ENCODE results near the gene UBXN6. TPM values are rescaled to one million over a fixed set of nuclear protein-coding genes. Genes with fewer than 3 reads are reported as not detected.
A peak's percentile ranks its signal among the peaks of the same experiment; 100 is the strongest.

The UBXN6 gene
- polyA plus RNA-seq, 1 donor: 106 TPM

GRCh38 chr19:4409123-4409933 is 48.3 kb downstream of the UBXN6 start:
- DNase-seq (ENCODE audit: low read depth): no peak

GRCh38 chr19:4406626-4407025 is 51.0 kb downstream of the UBXN6 start:
- DNase-seq (ENCODE audit: low read depth): no peak

GRCh38 chr19:4405977-4406376 is 51.6 kb downstream of the UBXN6 start:
- DNase-seq (ENCODE audit: low read depth): no peak

- no peak for DNase-seq (ENCODE audit: low read depth)
Observed at GRCh38 chr19:4403005-4403761, 54.4 kb downstream of the UBXN6 start.

GRCh38 chr19:4402171-4403004 is 55.2 kb downstream of the UBXN6 start, which contains the start of gene CHAF1A:
TSS of gene CHAF1A (plus strand) at chr19:4402640. CDS start at chr19:4402763, 123 bp downstream.
- DNase-seq (ENCODE audit: low read depth): peak; percentile 99

- no peak for DNase-seq (ENCODE audit: low read depth)
Observed at GRCh38 chr19:4401769-4402170, 55.8 kb downstream of the UBXN6 start.

- peak; percentile 65 for DNase-seq (ENCODE audit: low read depth)
Observed at GRCh38 chr19:4400135-4400936, 57.3 kb downstream of the UBXN6 start, which contains the start of gene SH3GL1. TSS of gene SH3GL1 (minus strand) at chr19:4400547. CDS start at chr19:4400368, 179 bp downstream.

- DNase-seq (ENCODE audit: low read depth): no peak
Observed at GRCh38 chr19:4399812-4400134, 57.8 kb downstream of the UBXN6 start.

- DNase-seq (ENCODE audit: low read depth): no peak
Observed at GRCh38 chr19:4396949-4397783, 60.4 kb downstream of the UBXN6 start.

Other genes with a start within 250 kb of the UBXN6 start
- gene EBI3, start 228.3 kb downstream of the UBXN6 start, polyA plus RNA-seq (ENCODE audit: insufficient read length): 0.38 TPM
- 12.9 TPM for gene YJU2, start 210.7 kb downstream of the UBXN6 start, polyA plus RNA-seq (ENCODE audit: insufficient read length)
- 117 TPM for gene SHD, start 178.5 kb downstream of the UBXN6 start, polyA plus RNA-seq (ENCODE audit: insufficient read length)
- gene TMIGD2, start 155.4 kb downstream of the UBXN6 start, polyA plus RNA-seq (ENCODE audit: insufficient read length): 0.46 TPM
- gene FSD1, start 153.2 kb downstream of the UBXN6 start, polyA plus RNA-seq (ENCODE audit: insufficient read length): 2.4 TPM
- gene STAP2, start 119.0 kb downstream of the UBXN6 start, polyA plus RNA-seq (ENCODE audit: insufficient read length): 4.9 TPM
- 15.9 TPM for gene MPND, start 114.2 kb downstream of the UBXN6 start, polyA plus RNA-seq (ENCODE audit: insufficient read length)
- 57.7 TPM for gene SH3GL1, start 57.2 kb downstream of the UBXN6 start, polyA plus RNA-seq (ENCODE audit: insufficient read length)
- gene CHAF1A, start 55.2 kb downstream of the UBXN6 start, polyA plus RNA-seq (ENCODE audit: insufficient read length): 11.1 TPM
- gene HDGFL2, start 14.5 kb upstream of the UBXN6 start, polyA plus RNA-seq (ENCODE audit: insufficient read length): 70.0 TPM
- gene PLIN4, start 60.7 kb upstream of the UBXN6 start, polyA plus RNA-seq (ENCODE audit: insufficient read length): 12.8 TPM
- 2.9 TPM for gene PLIN5, start 77.4 kb upstream of the UBXN6 start, polyA plus RNA-seq (ENCODE audit: insufficient read length)
- gene LRG1, start 82.2 kb upstream of the UBXN6 start, polyA plus RNA-seq (ENCODE audit: insufficient read length): 0.49 TPM
- 44.3 TPM for gene SEMA6B, start 101.9 kb upstream of the UBXN6 start, polyA plus RNA-seq (ENCODE audit: insufficient read length)
- gene TNFAIP8L1, start 181.7 kb upstream of the UBXN6 start, polyA plus RNA-seq (ENCODE audit: insufficient read length): 9.5 TPM
- 55.5 TPM for gene MYDGF, start 212.5 kb upstream of the UBXN6 start, polyA plus RNA-seq (ENCODE audit: insufficient read length)